SK-N-SH treated with all-trans-retinoic acid at 6 μM for 48 hours (cell line): ENCODE measurements around the gene PLD1.

Source experiments
- ARNTL ChIP-seq: fragments of 450-650 bp; formaldehyde crosslinking; IDR thresholded peaks from 2 replicates; pipeline ENCODE4 v1.5.0; 2020; ENCODE audit warnings: low read depth, mild to moderate bottlenecking, moderate library complexity, borderline replicate concordance
- ISL1 ChIP-seq: fragments of 250-450 bp; sonication (Bioruptor Pico); IDR thresholded peaks from 2 replicates; pipeline ENCODE4 v2.1.2; 2022; ENCODE audit warnings: mild to moderate bottlenecking, moderate library complexity
- ZFP30 ChIP-seq: fragments of 450-650 bp; formaldehyde crosslinking; IDR thresholded peaks from 2 replicates; pipeline ENCODE4 v1.5.0; 2022; ENCODE audit warnings: mild to moderate bottlenecking, moderate library complexity
- ZNF70 ChIP-seq: fragments of 450-650 bp; formaldehyde crosslinking; IDR thresholded peaks from 2 replicates; pipeline ENCODE4 v1.5.0; 2020; ENCODE audit warnings: mild to moderate bottlenecking, moderate library complexity
- TF ChIP-seq, protein P1 (sequence below): fragments of 250-450 bp; sonication (Bioruptor Pico); IDR thresholded peaks from 2 replicates; pipeline ENCODE4 v1.5.0; 2020; ENCODE audit warnings: mild to moderate bottlenecking, moderate library complexity
- TF ChIP-seq, protein P2 (sequence below): fragments of 250-450 bp; sonication (Bioruptor Pico); IDR thresholded peaks from 2 replicates; pipeline ENCODE4 v1.8.0; 2020; ENCODE audit warnings: mild to moderate bottlenecking, moderate library complexity, borderline replicate concordance

DNA sequence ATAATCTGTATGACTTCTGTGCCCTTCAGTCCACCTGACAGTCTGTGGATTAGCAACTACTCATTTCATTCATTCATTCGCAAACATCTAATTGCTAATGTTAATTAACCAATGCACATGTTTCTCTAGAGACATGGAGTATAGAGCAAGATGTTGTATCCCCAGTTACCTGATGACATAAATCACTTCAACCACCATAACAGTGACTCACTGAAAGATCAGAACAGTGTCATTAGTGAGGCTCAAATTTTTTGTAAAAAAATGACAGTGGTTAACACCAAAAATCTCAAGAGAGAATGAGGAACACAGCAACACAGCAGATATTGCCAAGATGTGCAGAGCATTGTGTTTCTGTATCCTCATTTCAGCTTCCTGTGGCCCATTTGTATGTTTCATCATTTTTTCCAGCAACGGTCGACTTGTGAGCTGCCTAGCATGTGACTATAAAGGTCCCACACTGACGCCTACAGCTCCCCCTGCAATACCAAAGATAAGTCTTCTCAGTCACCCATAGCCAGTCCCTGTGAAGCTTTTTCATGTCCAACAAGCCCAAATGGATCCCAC, 3.7 kb upstream of the PLD1 start:
- TF ChIP-seq ZFP30 (no peak), ZNF70 (no peak), ARNTL (CRISPR knock-in tag) (no peak), ISL1 (CRISPR knock-in tag) (no peak)
- TF ChIP-seq, protein P1, sequence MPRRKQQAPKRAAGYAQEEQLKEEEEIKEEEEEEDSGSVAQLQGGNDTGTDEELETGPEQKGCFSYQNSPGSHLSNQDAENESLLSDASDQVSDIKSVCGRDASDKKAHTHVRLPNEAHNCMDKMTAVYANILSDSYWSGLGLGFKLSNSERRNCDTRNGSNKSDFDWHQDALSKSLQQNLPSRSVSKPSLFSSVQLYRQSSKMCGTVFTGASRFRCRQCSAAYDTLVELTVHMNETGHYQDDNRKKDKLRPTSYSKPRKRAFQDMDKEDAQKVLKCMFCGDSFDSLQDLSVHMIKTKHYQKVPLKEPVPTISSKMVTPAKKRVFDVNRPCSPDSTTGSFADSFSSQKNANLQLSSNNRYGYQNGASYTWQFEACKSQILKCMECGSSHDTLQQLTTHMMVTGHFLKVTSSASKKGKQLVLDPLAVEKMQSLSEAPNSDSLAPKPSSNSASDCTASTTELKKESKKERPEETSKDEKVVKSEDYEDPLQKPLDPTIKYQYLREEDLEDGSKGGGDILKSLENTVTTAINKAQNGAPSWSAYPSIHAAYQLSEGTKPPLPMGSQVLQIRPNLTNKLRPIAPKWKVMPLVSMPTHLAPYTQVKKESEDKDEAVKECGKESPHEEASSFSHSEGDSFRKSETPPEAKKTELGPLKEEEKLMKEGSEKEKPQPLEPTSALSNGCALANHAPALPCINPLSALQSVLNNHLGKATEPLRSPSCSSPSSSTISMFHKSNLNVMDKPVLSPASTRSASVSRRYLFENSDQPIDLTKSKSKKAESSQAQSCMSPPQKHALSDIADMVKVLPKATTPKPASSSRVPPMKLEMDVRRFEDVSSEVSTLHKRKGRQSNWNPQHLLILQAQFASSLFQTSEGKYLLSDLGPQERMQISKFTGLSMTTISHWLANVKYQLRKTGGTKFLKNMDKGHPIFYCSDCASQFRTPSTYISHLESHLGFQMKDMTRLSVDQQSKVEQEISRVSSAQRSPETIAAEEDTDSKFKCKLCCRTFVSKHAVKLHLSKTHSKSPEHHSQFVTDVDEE (CRISPR knock-in tag): no peak
- TF ChIP-seq, protein P2, sequence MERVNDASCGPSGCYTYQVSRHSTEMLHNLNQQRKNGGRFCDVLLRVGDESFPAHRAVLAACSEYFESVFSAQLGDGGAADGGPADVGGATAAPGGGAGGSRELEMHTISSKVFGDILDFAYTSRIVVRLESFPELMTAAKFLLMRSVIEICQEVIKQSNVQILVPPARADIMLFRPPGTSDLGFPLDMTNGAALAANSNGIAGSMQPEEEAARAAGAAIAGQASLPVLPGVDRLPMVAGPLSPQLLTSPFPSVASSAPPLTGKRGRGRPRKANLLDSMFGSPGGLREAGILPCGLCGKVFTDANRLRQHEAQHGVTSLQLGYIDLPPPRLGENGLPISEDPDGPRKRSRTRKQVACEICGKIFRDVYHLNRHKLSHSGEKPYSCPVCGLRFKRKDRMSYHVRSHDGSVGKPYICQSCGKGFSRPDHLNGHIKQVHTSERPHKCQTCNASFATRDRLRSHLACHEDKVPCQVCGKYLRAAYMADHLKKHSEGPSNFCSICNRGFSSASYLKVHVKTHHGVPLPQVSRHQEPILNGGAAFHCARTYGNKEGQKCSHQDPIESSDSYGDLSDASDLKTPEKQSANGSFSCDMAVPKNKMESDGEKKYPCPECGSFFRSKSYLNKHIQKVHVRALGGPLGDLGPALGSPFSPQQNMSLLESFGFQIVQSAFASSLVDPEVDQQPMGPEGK (CRISPR knock-in tag): no peak
